Suprapubic skin (tissue), 4 donors: Measurements from ENCODE around the gene ZBTB4. TPM values are rescaled to one million over a fixed set of nuclear protein-coding genes. Genes with fewer than 3 reads are reported as not detected.

Source experiments
- DNase-seq, 2 donors: peaks; one replicate each; pipeline ENCODE4 v3.0.0-alpha.2; 2019; ENCODE audit warnings: low spot score in 2 of 2
- H3K27ac ChIP-seq: fragments of 200-600 bp; sonication (generic); one replicate; pipeline ENCODE4 v1.5.1; 2019
- H3K27me3 ChIP-seq: fragments of 200-600 bp; sonication (generic); one replicate; pipeline ENCODE4 v1.5.1; 2019
- H3K36me3 ChIP-seq: fragments of 200-600 bp; sonication (generic); one replicate; pipeline ENCODE4 v1.5.1; 2019
- H3K4me1 ChIP-seq: fragments of 200-600 bp; sonication (generic); one replicate; pipeline ENCODE4 v1.5.1; 2019
- H3K4me3 ChIP-seq: fragments of 200-600 bp; sonication (generic); one replicate; pipeline ENCODE4 v1.5.1; 2019; ENCODE audit warnings: mild to moderate bottlenecking
- H3K9me3 ChIP-seq: fragments of 200-600 bp; sonication (generic); one replicate; pipeline ENCODE4 v1.5.1; 2019
- EP300 ChIP-seq: sonication (generic); formaldehyde crosslinking; IDR thresholded peaks from one replicate; pipeline ENCODE4 v1.6.1; 2017; ENCODE audit warnings: antibody characterized with exemption
- POLR2A ChIP-seq, 2 donors: fragments of 450-650 bp; IDR thresholded peaks; one replicate each; pipeline ENCODE4 v1.6.1; 2017; ENCODE audit warnings: antibody characterized with exemption in 2 of 2, mild to moderate bottlenecking in 2 of 2, moderate library complexity in 2 of 2
- POLR2AphosphoS5 ChIP-seq, 3 donors: sonication (generic); formaldehyde crosslinking; IDR thresholded peaks; one replicate each; pipeline ENCODE4 v1.6.1; 2017; ENCODE audit warnings: antibody characterized with exemption in 3 of 3
- WGBS: methylation state at CpG from one replicate; pipeline ENCODE4 v1.1.5; 2018; 5-methylcytosine and 5-hydroxymethylcytosine counted together
- total RNA-seq, 4 donors: library from RNA; depleted of rRNA; stranded (reverse); fragments of >200 nt; gene quantifications; one replicate each; pipeline ENCODE4 v1.1.0, GENCODE V29; 2016
- TF ChIP-seq, protein P1 (sequence below), 2 donors: fragments of 200-600 bp in 1 of 2; fragments of 450-650 bp in 1 of 2; sonication (generic) in 1 of 2; IDR thresholded peaks; one replicate each; pipeline ENCODE4 v1.5.1; 2016 to 2019; ENCODE audit warnings: antibody characterized with exemption in 2 of 2, mild to moderate bottlenecking in 1 of 2, moderate library complexity in 1 of 2

The ZBTB4 gene
- total RNA-seq, 4 donors from 2014 or later, result 36.1 to 65.7 (median 45.3) TPM

GRCh38 chr17:7426896-7427489, 52.4 kb downstream of the ZBTB4 start:
- no peaks in the 10 kb centered on the region for H3K27me3 ChIP-seq
- 97% methylated on average over 9 of the region's 29 CpGs for WGBS
- no peak overlapping the region for H3K27ac ChIP-seq
- TF ChIP-seq POLR2A (IDR thresholded peaks at IDR 0.05) (no peak), POLR2AphosphoS5 (IDR thresholded peaks at IDR 0.05) (no peak), EP300 (no peak)
- TF ChIP-seq, protein P1, sequence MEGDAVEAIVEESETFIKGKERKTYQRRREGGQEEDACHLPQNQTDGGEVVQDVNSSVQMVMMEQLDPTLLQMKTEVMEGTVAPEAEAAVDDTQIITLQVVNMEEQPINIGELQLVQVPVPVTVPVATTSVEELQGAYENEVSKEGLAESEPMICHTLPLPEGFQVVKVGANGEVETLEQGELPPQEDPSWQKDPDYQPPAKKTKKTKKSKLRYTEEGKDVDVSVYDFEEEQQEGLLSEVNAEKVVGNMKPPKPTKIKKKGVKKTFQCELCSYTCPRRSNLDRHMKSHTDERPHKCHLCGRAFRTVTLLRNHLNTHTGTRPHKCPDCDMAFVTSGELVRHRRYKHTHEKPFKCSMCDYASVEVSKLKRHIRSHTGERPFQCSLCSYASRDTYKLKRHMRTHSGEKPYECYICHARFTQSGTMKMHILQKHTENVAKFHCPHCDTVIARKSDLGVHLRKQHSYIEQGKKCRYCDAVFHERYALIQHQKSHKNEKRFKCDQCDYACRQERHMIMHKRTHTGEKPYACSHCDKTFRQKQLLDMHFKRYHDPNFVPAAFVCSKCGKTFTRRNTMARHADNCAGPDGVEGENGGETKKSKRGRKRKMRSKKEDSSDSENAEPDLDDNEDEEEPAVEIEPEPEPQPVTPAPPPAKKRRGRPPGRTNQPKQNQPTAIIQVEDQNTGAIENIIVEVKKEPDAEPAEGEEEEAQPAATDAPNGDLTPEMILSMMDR (IDR thresholded peaks at IDR 0.05), result no peak
- H3K4me3 ChIP-seq, result no peak overlapping the region
- no peak for DNase-seq
- H3K9me3 ChIP-seq, result no peaks in the 10 kb centered on the region
- H3K36me3 ChIP-seq, result no peaks in the 10 kb centered on the region
- no peaks in the 10 kb centered on the region for H3K4me1 ChIP-seq

- Histone ChIP-seq H3K4me1 (no peaks in the 10 kb centered on the region), H3K27ac (no peak overlapping the region), H3K4me3 (no peak overlapping the region), H3K9me3 (no peaks in the 10 kb centered on the region), H3K36me3 (no peaks in the 10 kb centered on the region), H3K27me3 (no peaks in the 10 kb centered on the region)
- TF ChIP-seq, protein P1 (IDR thresholded peaks at IDR 0.05), result no peak
- TF ChIP-seq POLR2AphosphoS5 (IDR thresholded peaks at IDR 0.05), result no peak
- TF ChIP-seq EP300, result no peak
- no peak for TF ChIP-seq POLR2A (IDR thresholded peaks at IDR 0.05)
- DNase-seq, result no peak
- WGBS, result 94% methylated on average over 26 of the region's 33 CpGs
Observed at GRCh38 chr17:7426203-7426863, 53.1 kb downstream of the ZBTB4 start.

DNA sequence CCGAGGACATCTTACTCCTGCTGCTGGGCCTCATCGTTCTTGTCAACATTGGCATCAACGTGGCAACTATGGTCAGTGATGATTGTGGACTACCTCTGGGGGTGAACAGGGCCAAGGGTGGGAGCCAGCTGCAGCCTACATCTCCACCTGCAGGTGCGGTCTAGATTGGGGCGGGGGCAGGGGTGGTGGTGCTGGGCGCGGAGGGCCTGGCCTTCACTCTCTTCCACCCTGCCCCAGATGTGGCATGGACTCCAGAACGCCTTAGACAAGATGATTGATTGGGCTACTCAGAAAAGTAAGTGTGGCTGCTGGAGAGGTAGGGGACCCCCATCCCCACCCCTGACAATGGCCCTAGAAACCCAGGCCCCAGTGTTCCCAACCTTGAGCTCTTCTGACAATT, 53.7 kb downstream of the ZBTB4 start:
- Histone ChIP-seq H3K4me1 (no peaks in the 10 kb centered on the region), H3K27ac (no peak overlapping the region), H3K4me3 (no peak overlapping the region), H3K36me3 (no peaks in the 10 kb centered on the region), H3K27me3 (no peaks in the 10 kb centered on the region), H3K9me3 (no peaks in the 10 kb centered on the region)
- no peak for DNase-seq
- 89% methylated on average over 5 of the region's 8 CpGs for WGBS
- no peak for TF ChIP-seq EP300

DNA sequence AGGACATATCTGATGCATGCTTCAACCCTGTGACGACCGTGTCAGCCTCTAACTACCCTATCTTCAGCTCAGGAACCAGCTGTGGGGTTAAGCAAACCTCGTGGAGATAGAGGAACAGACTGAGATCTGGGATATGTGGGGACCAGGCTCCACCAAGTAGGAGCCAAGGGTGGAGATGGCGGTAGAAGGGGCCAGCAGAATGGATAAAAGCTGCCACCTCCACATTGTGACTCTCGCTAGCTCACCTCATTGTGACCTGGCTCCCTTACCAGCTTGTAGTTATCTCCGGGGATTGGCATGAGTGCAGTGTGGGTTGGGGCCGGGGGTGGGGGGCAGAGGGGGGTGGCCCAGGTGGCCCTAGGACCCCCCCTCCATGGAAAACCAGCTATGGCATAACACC, 54.1 kb downstream of the ZBTB4 start, which contains the start of gene SPEM2:
Gene SPEM2 (plus strand): TSS at position 301 of the 400 bp plus-strand sequence. CDS start 73 bp downstream, at position 374.
- Histone ChIP-seq H3K4me1 (no peaks in the 10 kb centered on the region), H3K36me3 (no peaks in the 10 kb centered on the region), H3K27ac (no peak within 1 kb of the TSS), H3K4me3 (no peak within 1 kb of the TSS), H3K9me3 (no peaks in the 10 kb centered on the region), H3K27me3 (no peaks in the 10 kb centered on the region)
- 92% methylated on average over 6 of the region's 7 CpGs for WGBS
- DNase-seq, result no peak
- TF ChIP-seq POLR2A (IDR thresholded peaks at IDR 0.05) (no peak), EP300 (no peak), POLR2AphosphoS5 (IDR thresholded peaks at IDR 0.05) (no peak)
- TF ChIP-seq, protein P1 (IDR thresholded peaks at IDR 0.05), result no peak

DNA sequence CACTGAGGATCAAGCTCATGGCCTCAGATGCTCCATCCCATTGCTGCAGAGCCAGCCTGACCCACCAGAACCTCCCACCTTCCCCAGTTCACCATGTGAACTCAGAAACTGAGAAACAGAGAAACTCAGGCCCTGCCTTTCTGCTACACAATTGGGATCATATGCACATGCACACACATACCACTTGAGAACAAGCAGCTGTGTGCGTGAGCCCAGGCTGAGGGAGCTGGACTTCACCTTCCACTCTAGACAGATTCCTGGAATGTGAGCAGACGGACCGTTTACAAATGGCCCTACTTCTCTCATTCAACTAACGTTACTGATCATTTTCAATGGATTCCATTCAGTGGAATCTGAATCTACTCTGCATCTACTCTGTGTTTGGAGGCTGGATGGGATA, 55.8 kb downstream of the ZBTB4 start:
- no peak overlapping the region for H3K27ac ChIP-seq
- DNase-seq, result no peak
- TF ChIP-seq, protein P1 (IDR thresholded peaks at IDR 0.05), result no peak
- no peak for TF ChIP-seq POLR2A (IDR thresholded peaks at IDR 0.05)
- TF ChIP-seq EP300, result no peak
- TF ChIP-seq POLR2AphosphoS5 (IDR thresholded peaks at IDR 0.05), result no peak
- H3K4me1 ChIP-seq, result no peaks in the 10 kb centered on the region
- H3K27me3 ChIP-seq, result no peaks in the 10 kb centered on the region
- WGBS, result 87% methylated on average over 4 of the region's 4 CpGs
- no peaks in the 10 kb centered on the region for H3K36me3 ChIP-seq
- H3K9me3 ChIP-seq, result no peaks in the 10 kb centered on the region
- H3K4me3 ChIP-seq, result no peak overlapping the region
